HG03025 (cell line): ENCODE results near the gene RPS6KA5.
"Not testable (repeated sequence)": the region's sequence is repeated elsewhere in the genome, so short reads cannot be mapped to it uniquely, and the experiment has no call there.

Experiments used
- ATAC-seq: cut with Tn5 transposase; IDR thresholded peaks from one replicate; pipeline ENCODE4 v1.9.1; 2021; ENCODE audit warnings: mild to moderate bottlenecking, moderate library complexity; ENCODE audit not compliant: unreplicated experiment, low FRiP score

Gene RPS6KA5

GRCh38 chr14:91060351-91061055 lies at the start of gene RPS6KA5:
RPS6KA5 (minus strand) TSS chr14:91060641; CDS start chr14:91060434, 207 bp downstream.
- ATAC-seq = peak; percentile 90

DNA sequence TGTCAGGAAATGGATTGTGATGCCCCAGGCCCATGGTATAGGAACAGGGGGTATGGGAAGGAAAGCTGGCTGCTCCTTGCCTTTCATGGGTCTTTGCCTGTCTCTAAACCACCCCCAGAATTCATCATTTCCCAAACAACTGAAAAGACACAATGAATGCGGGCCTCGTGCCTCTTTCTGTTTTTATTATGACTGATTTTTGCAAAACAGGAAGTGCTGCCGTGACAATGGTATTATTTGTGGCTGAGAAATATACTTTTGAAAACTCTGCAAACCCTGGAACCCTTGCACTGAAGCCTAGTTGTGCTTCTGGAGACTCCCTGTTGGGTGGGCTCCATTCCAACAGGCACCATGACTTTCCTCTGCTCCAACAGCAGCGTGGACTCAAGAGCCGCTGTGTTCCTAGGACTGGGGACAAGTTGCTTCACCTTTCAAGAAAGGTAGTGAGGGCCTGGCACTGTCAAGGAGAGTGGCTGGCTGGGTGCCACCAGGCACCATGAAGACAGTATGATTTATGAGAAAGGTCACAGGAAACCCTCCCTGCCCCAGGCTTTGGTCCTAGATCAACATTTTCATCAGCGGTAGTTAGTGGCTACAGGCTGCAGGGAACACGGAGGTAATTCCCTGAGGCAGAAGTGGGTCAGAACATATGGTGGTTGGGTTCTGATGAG lies 48.6 kb upstream of the RPS6KA5 start:
- no peak for ATAC-seq

DNA sequence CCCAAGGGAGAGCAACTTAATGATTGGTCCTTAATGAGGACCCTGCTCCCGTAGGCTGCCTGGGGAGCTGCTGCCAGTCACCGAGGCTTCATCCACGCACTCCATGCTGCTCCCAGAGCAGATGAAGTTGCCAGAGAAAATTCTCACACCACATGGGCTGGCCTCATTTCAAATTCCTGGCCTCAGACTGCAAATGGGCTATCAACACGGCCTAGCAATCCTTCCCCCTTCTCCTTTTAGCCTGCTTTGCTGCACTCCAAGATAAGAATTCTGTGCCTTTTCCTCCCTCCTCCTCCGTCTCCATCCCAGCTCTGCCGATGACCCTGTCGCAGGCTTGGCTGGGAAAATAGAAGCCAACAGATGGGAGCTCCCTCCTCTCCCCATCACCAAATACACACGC lies 42.7 kb upstream of the RPS6KA5 start:
- no peak for ATAC-seq

GRCh38 chr14:91100102-91100501 lies 39.7 kb upstream of the RPS6KA5 start:
- ATAC-seq = no peak

DNA sequence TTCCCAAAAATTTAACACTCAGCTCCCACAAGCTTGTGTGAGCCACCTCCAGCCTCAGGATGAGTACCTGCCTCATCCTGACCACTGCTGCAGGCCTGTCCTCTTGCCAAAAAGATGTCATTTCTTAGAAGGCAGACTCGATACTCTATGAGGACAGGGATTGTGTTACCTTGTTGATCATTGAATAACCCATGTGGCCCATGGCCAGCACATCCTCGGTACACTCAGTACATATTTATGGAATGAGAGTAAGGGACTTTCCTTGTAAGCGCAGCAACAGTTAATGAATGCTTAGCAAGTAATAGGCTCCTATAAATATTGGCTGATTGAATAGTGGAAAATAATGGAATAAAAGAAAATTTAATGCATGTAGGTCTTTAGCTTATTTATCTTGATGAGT lies 38.1 kb upstream of the RPS6KA5 start:
- ATAC-seq = no peak

DNA sequence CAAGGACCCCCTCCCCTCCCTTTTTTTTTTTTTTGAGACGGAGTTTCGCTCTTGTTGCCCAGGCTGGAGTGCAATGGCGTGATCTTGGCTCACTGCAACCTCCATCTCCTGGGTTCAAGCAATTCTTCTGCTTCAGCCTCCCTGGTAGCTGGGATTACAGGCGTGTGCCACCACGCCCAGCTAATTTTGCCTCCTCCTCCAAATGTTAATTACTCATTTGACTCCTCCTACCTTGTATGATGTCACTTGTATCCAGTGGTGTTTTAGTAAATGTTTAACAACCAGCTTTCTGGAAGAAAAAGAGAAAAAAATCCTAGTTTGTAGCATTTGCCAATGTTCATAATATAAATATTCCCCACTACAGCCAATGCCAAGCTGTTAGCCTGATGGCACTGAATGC lies 37.2 kb upstream of the RPS6KA5 start:
- not testable (repeated sequence) for ATAC-seq

DNA sequence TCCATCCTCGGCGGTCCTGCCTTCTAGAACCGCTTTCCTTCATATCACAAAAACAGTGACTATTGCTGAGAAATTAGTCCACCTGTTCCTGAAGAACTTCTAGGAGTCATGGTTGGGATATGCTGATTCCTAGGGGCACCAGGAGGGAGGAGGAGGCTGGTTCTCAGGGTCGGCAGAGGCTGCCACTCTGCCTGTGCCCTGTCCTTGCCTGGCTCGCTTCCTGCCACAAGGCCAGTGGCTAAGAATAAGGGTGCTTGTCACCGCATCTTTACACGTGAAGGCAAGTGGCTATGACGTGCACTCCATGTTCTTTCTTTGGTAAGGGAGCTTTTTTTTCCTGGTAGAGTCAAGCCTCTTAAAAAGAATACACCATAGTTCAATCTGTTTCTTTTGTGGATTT lies 34.7 kb upstream of the RPS6KA5 start:
- ATAC-seq = no peak

- ATAC-seq = no peak
These were observed 34.3 kb upstream of the RPS6KA5 start for GRCh38 chr14:91094772-91095171.

DNA sequence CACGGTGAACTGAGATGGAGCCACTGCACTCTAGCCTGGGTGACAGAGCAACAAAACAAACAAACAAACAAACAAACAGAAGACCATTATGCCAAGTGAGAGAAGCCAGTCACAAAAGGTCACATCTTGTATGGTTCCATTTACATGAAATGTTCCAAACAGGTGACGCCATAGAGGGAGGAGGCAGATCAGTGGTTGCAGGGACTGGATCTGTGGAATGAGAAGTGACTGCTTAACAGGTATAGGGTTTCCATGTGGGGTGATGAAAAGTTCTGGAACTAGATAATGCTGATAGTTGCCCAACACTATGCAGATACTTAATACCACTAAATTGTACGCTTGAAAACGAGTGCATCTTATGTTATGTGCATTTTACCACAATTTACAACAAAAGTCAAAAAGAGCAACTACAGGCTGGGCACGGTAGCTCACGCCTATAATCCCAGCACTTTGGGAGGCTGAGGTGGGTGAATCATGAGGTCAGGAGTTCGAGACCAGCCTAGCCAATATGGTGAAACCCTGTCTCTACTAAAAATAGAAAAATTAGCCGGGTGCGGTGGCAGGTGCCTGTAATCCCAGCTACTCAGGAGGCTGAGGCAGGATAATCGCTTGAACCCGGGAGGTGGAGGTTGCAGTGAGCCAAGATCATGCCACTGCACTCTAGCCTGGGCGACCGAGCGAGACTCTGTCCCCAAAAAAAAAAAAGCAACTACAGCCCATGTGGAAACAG lies 33.5 kb upstream of the RPS6KA5 start:
- not testable (repeated sequence) for ATAC-seq

- ATAC-seq = no peak
These were observed 31.6 kb upstream of the RPS6KA5 start for GRCh38 chr14:91092073-91092472.

GRCh38 chr14:91090743-91091142 lies 30.3 kb upstream of the RPS6KA5 start:
- ATAC-seq = no peak

DNA sequence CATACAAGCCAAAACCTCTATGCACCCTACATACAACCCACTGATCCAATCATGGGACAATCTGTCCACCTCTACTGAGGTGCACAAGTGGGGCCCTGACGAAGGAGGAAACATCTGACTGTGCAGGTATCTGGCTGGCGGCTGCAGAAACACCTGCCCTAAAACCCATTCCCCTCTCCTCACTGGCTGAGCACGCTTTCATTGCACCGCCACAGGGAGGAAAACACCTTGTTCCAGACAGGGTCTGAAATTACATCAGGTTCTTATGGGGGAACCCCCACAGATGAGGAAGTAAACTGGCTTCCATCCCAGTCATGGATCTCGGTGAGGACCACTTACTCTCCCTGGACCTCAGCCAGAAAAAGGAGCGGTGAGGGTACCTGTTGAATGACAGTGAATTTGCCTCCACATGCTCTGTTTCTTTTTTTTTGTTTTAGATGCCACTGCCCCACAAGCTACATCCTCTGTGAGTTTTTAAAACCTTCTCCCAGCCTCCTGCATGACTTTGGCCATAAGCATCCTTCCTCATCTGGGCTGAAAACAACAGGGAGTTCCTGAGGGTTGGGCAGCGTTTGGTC lies 29.6 kb upstream of the RPS6KA5 start:
- no peak for ATAC-seq

DNA sequence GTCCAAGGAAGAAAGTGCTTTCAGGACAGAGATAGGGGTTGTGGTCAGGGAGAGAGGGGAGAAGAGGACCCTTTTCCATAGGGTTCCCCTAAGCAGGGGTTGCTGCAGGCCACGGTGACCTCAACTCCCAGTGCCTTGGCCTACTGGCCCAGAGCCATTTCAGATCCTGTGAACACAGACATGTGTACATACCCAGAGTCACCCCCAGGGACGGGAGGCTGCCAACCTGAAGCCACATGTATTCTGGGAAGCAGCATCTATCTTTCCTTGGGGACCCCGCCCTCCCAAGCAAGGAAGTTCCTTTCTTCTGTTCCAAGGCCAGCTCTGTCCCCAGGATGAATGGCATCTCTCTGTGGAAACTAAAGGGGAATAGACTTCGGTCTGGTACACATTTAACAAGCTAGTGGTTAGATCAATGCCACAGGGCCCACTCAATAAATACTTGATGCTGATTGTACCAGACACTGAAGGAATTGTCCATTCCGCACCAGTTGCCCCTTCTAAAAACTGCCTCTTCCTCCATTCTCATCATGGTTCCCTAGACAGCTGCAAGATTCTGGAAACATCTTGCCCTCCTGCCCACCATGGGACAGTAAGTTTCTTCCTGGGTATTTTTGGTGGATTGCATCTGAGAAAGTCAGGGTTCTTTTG lies 28.3 kb upstream of the RPS6KA5 start:
- no peak for ATAC-seq

- ATAC-seq = not testable (repeated sequence)
These were observed 27.0 kb upstream of the RPS6KA5 start for GRCh38 chr14:91087470-91087869.

DNA sequence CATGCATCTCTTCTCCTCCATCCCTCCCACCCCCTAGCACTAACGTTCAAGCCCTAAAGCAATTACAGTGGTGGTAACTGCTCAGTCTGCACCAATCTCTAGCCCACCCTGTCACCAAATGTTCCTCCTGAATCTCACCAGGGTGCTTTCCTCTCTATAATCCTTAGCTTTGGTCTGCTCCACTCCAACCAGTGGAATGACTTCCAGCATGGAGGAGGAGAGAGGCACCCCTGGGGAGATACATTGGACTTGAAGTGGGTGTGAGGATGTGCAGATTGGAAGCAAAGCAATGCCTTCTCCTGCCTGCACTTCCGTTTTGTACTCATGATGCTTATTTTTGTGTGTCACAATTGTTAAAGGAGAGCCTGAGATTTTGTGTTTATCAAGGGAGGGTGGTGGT lies 24.1 kb upstream of the RPS6KA5 start:
- no peak for ATAC-seq

DNA sequence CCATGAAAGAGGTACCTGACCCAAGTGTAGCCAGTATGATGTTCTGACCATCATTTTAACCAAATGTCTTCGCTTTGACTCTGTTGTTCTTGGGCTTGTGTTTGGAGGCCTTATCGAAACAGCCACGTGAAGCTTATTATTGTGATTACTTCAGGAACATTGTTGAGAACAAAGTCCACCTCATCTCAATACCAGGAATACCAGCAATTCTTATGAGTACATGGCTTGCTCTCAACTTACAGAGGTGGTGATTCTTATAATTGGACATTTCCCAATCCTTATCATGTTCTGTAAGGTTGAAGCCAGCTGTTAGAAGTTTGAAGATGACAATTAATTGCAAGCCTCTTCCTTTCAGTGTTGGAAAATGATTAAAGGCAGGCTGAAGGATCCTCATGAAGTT lies 21.8 kb upstream of the RPS6KA5 start:
- ATAC-seq = no peak

GRCh38 chr14:91080071-91080470 lies 19.6 kb upstream of the RPS6KA5 start:
- ATAC-seq = no peak

DNA sequence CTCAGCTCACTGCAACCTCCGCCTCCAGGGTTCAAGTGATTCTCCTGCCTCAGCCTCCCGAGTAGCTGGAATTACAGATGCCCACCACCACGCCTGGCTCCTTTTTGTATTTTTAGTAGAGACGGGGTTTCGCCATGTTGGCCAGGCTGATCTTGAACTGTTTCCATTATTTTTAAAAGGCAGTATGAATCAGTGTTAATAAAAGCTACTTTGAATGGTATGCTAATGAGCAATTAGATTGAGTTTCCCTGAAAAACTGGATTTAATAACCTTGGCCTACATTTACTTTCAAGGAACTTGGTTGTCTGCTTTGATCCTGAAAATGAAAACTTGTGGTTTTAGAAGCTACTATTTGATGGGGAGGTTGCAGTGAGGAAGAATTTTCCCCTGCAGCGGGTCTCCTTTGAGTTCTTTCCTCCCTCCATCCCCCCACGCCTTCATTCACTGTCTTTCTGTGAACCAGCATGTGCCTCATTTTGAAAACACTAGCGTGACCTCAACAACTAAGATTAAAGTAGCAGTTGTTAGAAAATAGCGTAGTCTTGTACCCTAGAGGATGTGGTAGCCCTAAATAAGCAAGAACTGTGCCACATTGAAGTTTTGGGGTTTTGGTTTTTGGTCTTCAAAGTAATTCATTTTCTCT lies 17.8 kb upstream of the RPS6KA5 start:
- ATAC-seq = peak; percentile 64

GRCh38 chr14:91075553-91075952 lies 15.1 kb upstream of the RPS6KA5 start:
- no peak for ATAC-seq

DNA sequence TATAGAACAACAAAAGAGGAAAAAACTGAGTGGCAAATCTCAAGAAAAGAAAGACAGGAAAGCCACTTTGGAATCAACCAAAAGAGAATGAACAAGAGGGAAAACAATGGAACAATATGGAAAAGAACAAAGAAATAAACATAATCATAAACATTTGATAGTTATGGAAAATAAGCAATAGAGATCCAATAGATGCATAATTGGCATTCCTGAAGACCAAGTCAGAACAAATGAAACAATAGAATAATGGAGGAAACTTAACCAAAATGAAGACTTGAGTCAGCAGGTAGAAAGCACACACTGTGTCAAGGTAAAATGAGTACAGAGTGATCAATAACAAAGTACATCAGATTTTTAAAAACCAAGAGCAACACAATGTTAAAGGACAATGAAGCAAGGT lies 10.1 kb upstream of the RPS6KA5 start:
- ATAC-seq = no peak
